ENCODE data around the gene FOXN4.
"Not testable (repeated sequence)": the region's sequence is repeated elsewhere in the genome, so short reads cannot be mapped to it uniquely, and the experiment has no call there.

The FOXN4 gene

GRCh38 chr12:109330282-109331230, 21.5 kb upstream of the FOXN4 start:
- TF ChIP-seq EZH2 (IDR thresholded peaks at IDR 0.05; ENCODE audit: borderline replicate concordance, low read length) (no peak), CTCF (IDR thresholded peaks at IDR 0.05; ENCODE audit: low read length) (no peak)
- no peaks in the 10 kb centered on the region for H3K27me3 ChIP-seq (ENCODE audit: insufficient read depth, low read length)
- no peak overlapping the region for H3K9ac ChIP-seq (ENCODE audit: low read length)
- H3K9me3 ChIP-seq (ENCODE audit: low read length), result no peaks in the 10 kb centered on the region
- no peaks in the 10 kb centered on the region for H3K36me3 ChIP-seq (ENCODE audit: insufficient read depth, low read length)
- H3K9me2 ChIP-seq (ENCODE audit: low read depth, low read length), result no peaks in the 10 kb centered on the region
- H3F3A ChIP-seq (ENCODE audit: insufficient read depth, low read length), result no peaks in the 10 kb centered on the region
- H2AFZ ChIP-seq (ENCODE audit: low read length), result no peak overlapping the region
- no peaks in the 10 kb centered on the region for H4K20me1 ChIP-seq (ENCODE audit: insufficient read depth, low read length)
- H3K27ac ChIP-seq (ENCODE audit: low read depth, low read length, poor library complexity, severe bottlenecking), result no peak overlapping the region
- H3K79me2 ChIP-seq (ENCODE audit: insufficient read depth, low read length), result no peaks in the 10 kb centered on the region
- H3K4me2 ChIP-seq (ENCODE audit: low read length), result no peak overlapping the region
- no peak overlapping the region for H3K4me3 ChIP-seq (ENCODE audit: low read depth, low read length, poor library complexity, severe bottlenecking)
- H3K4me1 ChIP-seq (ENCODE audit: insufficient read depth, low read length, severe bottlenecking), result no peaks in the 10 kb centered on the region

GRCh38 chr12:109329686-109330085, 20.6 kb upstream of the FOXN4 start:
- Histone ChIP-seq H3K27ac (ENCODE audit: low read depth, low read length, poor library complexity, severe bottlenecking) (no peak overlapping the region), H3K4me2 (ENCODE audit: low read length) (no peak overlapping the region), H4K20me1 (ENCODE audit: insufficient read depth, low read length) (no peaks in the 10 kb centered on the region), H3K9ac (ENCODE audit: low read length) (no peak overlapping the region), H3F3A (ENCODE audit: insufficient read depth, low read length) (no peaks in the 10 kb centered on the region), H2AFZ (ENCODE audit: low read length) (no peak overlapping the region), H3K79me2 (ENCODE audit: insufficient read depth, low read length) (no peaks in the 10 kb centered on the region), H3K4me1 (ENCODE audit: insufficient read depth, low read length, severe bottlenecking) (no peaks in the 10 kb centered on the region), H3K9me2 (ENCODE audit: low read depth, low read length) (no peaks in the 10 kb centered on the region), H3K36me3 (ENCODE audit: insufficient read depth, low read length) (no peaks in the 10 kb centered on the region), H3K9me3 (ENCODE audit: low read length) (no peaks in the 10 kb centered on the region), H3K27me3 (ENCODE audit: insufficient read depth, low read length) (no peaks in the 10 kb centered on the region), H3K4me3 (ENCODE audit: low read depth, low read length, poor library complexity, severe bottlenecking) (no peak overlapping the region)
- no peak for TF ChIP-seq CTCF (IDR thresholded peaks at IDR 0.05; ENCODE audit: low read length)
- no peak for TF ChIP-seq EZH2 (IDR thresholded peaks at IDR 0.05; ENCODE audit: borderline replicate concordance, low read length)

GRCh38 chr12:109329003-109329402, 19.9 kb upstream of the FOXN4 start:
- Histone ChIP-seq H3K9me2 (ENCODE audit: low read depth, low read length) (no peaks in the 10 kb centered on the region), H3K27me3 (ENCODE audit: insufficient read depth, low read length) (no peaks in the 10 kb centered on the region), H3K4me3 (ENCODE audit: low read depth, low read length, poor library complexity, severe bottlenecking) (no peak overlapping the region), H3K4me2 (ENCODE audit: low read length) (no peak overlapping the region), H2AFZ (ENCODE audit: low read length) (no peak overlapping the region), H3K36me3 (ENCODE audit: insufficient read depth, low read length) (no peaks in the 10 kb centered on the region), H3F3A (ENCODE audit: insufficient read depth, low read length) (no peaks in the 10 kb centered on the region), H3K9ac (ENCODE audit: low read length) (no peak overlapping the region), H3K79me2 (ENCODE audit: insufficient read depth, low read length) (no peaks in the 10 kb centered on the region), H4K20me1 (ENCODE audit: insufficient read depth, low read length) (no peaks in the 10 kb centered on the region), H3K4me1 (ENCODE audit: insufficient read depth, low read length, severe bottlenecking) (no peaks in the 10 kb centered on the region), H3K9me3 (ENCODE audit: low read length) (no peaks in the 10 kb centered on the region), H3K27ac (ENCODE audit: low read depth, low read length, poor library complexity, severe bottlenecking) (no peak overlapping the region)
- TF ChIP-seq CTCF (IDR thresholded peaks at IDR 0.05; ENCODE audit: low read length) (no peak), EZH2 (IDR thresholded peaks at IDR 0.05; ENCODE audit: borderline replicate concordance, low read length) (no peak)

- not testable (repeated sequence) for H3F3A ChIP-seq (ENCODE audit: insufficient read depth, low read length); H3K9me3 ChIP-seq (ENCODE audit: low read length); H3K27ac ChIP-seq (ENCODE audit: low read depth, low read length, poor library complexity, severe bottlenecking); H3K9ac ChIP-seq (ENCODE audit: low read length); H3K4me1 ChIP-seq (ENCODE audit: insufficient read depth, low read length, severe bottlenecking); H3K9me2 ChIP-seq (ENCODE audit: low read depth, low read length); H3K4me2 ChIP-seq (ENCODE audit: low read length); H2AFZ ChIP-seq (ENCODE audit: low read length); H3K36me3 ChIP-seq (ENCODE audit: insufficient read depth, low read length); H4K20me1 ChIP-seq (ENCODE audit: insufficient read depth, low read length); H3K4me3 ChIP-seq (ENCODE audit: low read depth, low read length, poor library complexity, severe bottlenecking); H3K79me2 ChIP-seq (ENCODE audit: insufficient read depth, low read length); H3K27me3 ChIP-seq (ENCODE audit: insufficient read depth, low read length)
These were observed 12.2 kb upstream of the FOXN4 start for GRCh38 chr12:109321294-109321693.

Data from OCI-LY1 (cell line).